Activated naive CD8-positive, alpha-beta T cell treated with anti-CD3 and anti-CD28 coated beads for 36 hours (primary cell): ENCODE measurements around the gene PRAMEF1. TPM values are rescaled to one million over a fixed set of nuclear protein-coding genes. Genes with fewer than 3 reads are reported as not detected.
"Not testable (repeated sequence)": the region's sequence is repeated elsewhere in the genome, so short reads cannot be mapped to it uniquely, and the experiment has no call there.

Experiments
- DNase-seq: peaks from one replicate; pipeline ENCODE4 v3.0.0; 2021
- H3K27ac Mint-ChIP-seq: one replicate; pipeline ENCODE4 v1.8.0; 2022; ENCODE audit warnings: mild to moderate bottlenecking, moderate library complexity, mixed read lengths
- H3K27me3 Mint-ChIP-seq: one replicate; pipeline ENCODE4 v1.8.0; 2022; ENCODE audit warnings: mild to moderate bottlenecking, mixed read lengths
- H3K36me3 Mint-ChIP-seq: one replicate; pipeline ENCODE4 v1.8.0; 2021; ENCODE audit warnings: mild to moderate bottlenecking, mixed read lengths
- H3K4me1 Mint-ChIP-seq: one replicate; pipeline ENCODE4 v1.8.0; 2021; ENCODE audit warnings: mixed read lengths
- H3K4me3 Mint-ChIP-seq: one replicate; pipeline ENCODE4 v1.8.0; 2022; ENCODE audit warnings: mild to moderate bottlenecking, moderate library complexity, mixed read lengths
- H3K9me3 Mint-ChIP-seq: one replicate; pipeline ENCODE4 v1.8.0; 2022; ENCODE audit warnings: mixed read lengths
- total RNA-seq, 2 experiments: library from RNA; stranded (reverse); gene quantifications; one replicate each; pipeline ENCODE4 v1.2.3, GENCODE V29; 2021

PRAMEF1 gene
- total RNA-seq, 2 experiments from 2014 or later, result not detected

DNA sequence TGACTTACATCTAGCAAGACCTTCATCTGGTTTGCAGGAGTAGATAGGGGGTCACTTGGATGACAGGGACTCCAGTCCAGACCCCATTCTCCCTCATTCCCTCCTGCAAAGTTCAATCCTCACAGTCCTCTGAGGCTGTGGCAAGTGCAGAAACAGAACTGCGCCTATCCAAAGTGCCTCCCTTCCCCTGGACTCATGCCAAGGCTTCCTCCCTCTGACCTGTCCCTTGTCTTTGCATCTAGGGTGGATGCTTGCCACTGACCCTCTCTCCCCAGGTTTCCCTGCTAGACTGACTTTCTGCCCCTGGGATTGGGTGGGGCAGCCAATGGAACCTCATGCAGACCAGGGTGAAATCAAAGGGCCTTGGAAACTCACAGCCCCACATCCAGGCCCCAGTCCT, 18.7 kb downstream of the PRAMEF1 start:
- H3K27ac Mint-ChIP-seq, result no peak overlapping the region
- no peaks in the 10 kb centered on the region for H3K36me3 Mint-ChIP-seq
- H3K27me3 Mint-ChIP-seq, result peaks cover 17% of the 10 kb centered on the region
- H3K9me3 Mint-ChIP-seq, result peaks cover 7% of the 10 kb centered on the region
- no peak for DNase-seq
- no peak overlapping the region for H3K4me3 Mint-ChIP-seq
- no peaks in the 10 kb centered on the region for H3K4me1 Mint-ChIP-seq

DNA sequence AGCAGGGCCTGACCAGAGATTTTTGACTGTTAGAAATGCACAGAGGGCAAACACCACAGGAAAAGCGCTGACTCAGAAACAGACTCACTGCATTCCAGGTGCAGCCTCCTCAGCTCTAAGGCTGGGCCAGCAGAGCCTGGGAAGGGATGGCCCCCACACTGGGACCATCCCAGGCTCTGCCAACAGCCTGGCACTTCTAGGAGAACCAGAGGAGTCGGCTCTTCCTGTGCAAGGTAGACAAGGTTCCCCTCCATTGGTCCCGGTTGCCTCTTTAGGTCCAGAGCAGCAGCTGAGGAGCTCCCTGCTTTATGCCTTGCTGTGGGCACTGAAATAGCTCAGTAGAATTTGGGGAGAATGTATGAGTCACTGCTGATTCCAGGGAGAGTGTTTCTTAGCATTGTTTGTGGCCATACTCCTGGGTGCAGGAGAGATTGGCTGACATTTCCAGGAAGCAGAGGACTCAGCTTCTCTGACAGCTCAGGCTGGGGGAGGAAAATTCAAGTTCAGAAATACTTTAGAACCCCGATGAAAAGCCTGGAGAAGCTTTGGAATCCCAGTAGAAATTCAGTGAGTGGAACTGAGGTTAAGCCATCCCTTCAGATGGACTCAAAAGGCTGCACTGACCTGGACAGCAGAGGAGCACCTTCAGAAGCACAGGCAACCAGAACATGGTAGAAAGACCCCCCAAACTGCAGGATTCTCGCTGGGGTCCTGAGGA, 19.7 kb downstream of the PRAMEF1 start:
- no peak overlapping the region for H3K4me3 Mint-ChIP-seq
- H3K9me3 Mint-ChIP-seq, result peaks cover 3% of the 10 kb centered on the region
- H3K4me1 Mint-ChIP-seq, result no peaks in the 10 kb centered on the region
- peaks cover 15% of the 10 kb centered on the region for H3K27me3 Mint-ChIP-seq
- H3K27ac Mint-ChIP-seq, result no peak overlapping the region
- no peaks in the 10 kb centered on the region for H3K36me3 Mint-ChIP-seq
- no peak for DNase-seq

DNA sequence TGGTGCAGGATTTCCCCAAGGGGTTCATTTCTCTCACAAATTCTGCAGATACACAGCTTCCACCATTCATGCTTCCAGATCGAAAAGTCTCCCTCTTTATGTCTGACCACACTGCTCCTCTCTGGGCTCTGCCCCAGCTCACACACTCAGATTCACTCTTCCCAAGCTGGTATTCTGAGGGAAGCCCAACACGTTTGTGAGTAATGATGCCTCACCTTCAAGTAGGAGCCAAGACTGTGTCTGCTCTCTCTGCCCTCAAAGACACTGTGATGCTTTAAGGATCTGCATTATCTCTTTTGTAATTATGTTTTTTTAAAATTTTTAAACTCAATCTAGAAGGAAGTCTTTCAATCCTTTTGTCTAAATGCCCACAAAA, 20.2 kb downstream of the PRAMEF1 start:
- no peak for DNase-seq
- Mint-ChIP-seq H3K27me3 (peaks cover 18% of the 10 kb centered on the region), H3K9me3 (peaks cover 3% of the 10 kb centered on the region), H3K4me3 (no peak overlapping the region), H3K36me3 (no peaks in the 10 kb centered on the region), H3K4me1 (no peaks in the 10 kb centered on the region), H3K27ac (no peak overlapping the region)

DNA sequence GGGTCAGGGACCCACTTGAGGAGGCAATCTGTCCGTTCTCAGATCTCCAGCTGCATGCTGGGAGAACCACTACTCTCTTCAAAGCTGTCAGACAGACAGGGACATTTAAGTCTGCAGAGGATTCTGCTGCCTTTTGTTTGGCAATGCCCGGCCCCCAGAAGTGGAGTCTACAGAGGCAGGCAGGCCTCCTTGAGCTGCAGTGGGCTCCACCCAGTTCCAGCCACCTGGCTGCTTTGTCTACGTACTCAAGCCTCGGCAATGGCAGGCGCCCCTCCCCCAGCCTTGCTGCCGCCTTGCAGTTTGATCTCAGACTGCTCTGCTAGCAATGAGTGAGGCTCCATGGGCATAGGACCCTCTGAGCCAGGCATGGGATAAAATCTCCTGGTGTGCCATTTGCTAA, 27.9 kb downstream of the PRAMEF1 start:
- DNase-seq, H3K27ac Mint-ChIP-seq, H3K4me1 Mint-ChIP-seq, H3K36me3 Mint-ChIP-seq, H3K9me3 Mint-ChIP-seq, H3K4me3 Mint-ChIP-seq: not testable (repeated sequence)
- H3K27me3 Mint-ChIP-seq, result peaks cover 33% of the 10 kb centered on the region

DNA sequence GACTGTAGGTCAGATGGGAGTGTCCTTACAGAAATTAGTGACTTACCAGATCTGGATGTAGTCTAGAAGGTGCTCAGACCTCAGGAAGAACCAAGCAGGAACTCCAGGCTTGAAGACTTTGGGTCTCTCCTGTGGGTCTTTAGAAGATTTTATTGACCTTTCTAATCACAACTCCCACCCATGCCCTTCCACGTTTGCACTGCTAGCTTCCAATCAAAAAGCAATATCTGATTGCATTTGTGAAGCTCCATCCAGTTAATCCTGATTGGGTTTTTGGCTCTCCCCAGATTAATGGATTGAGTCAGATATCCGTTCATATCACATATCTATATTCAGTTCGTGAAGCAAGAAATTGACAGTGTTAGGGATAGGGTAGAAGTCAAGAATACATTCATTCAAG, 40.1 kb downstream of the PRAMEF1 start, which contains the start of gene PRAMEF11:
Gene PRAMEF11 (minus strand): TSS at position 101 of the 400 bp plus-strand sequence. CDS start 2,621 bp downstream, outside the sequence.
- DNase-seq, H3K27me3 Mint-ChIP-seq, H3K27ac Mint-ChIP-seq, H3K9me3 Mint-ChIP-seq, H3K36me3 Mint-ChIP-seq, H3K4me3 Mint-ChIP-seq, H3K4me1 Mint-ChIP-seq: not testable (repeated sequence)

DNA sequence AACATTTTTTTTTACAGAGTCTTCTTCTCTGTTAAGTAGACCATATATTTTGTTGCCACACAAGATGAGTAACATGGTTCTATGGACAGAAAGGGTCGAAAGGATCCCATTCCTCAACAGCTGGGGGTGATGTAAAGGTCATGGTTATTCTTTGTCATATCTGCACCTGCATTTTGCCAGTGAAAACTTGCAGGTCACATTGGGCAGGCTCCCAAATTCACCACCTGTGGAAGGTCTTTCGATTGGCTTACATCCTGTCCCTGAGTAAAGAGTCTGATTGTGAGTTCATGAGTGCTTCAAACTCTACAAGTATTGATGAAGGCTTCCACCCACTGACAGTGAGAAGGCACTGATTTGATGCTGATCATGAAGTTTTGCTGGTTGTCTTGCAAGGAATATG, 42.1 kb downstream of the PRAMEF1 start:
- not testable (repeated sequence) for H3K4me3 Mint-ChIP-seq, DNase-seq

More for the DNA sequence above, 42.1 kb downstream of the PRAMEF1 start:
- H3K36me3 Mint-ChIP-seq, H3K9me3 Mint-ChIP-seq, H3K27me3 Mint-ChIP-seq, H3K4me1 Mint-ChIP-seq, H3K27ac Mint-ChIP-seq: not testable (repeated sequence)

Other genes with a start within 250 kb of the PRAMEF1 start
- 100 to 1,000 TPM; 163 to 167 TPM for gene DHRS3, start 173.2 kb upstream of the PRAMEF1 start, total RNA-seq
- gene AADACL4, start 147.3 kb upstream of the PRAMEF1 start, total RNA-seq, result not detected
- gene AADACL3, start 75.3 kb upstream of the PRAMEF1 start, total RNA-seq, result not detected
- gene CFAP107, start 45.2 kb upstream of the PRAMEF1 start, total RNA-seq, result not detected
- not detected for gene PRAMEF12, start 17.7 kb upstream of the PRAMEF1 start, total RNA-seq
- gene PRAMEF11, start 40.0 kb downstream of the PRAMEF1 start, total RNA-seq, result not detected
- gene HNRNPCL1, start 57.3 kb downstream of the PRAMEF1 start, total RNA-seq, result not detected
- not detected for gene PRAMEF2, start 65.7 kb downstream of the PRAMEF1 start, total RNA-seq
- gene PRAMEF4, start 94.8 kb downstream of the PRAMEF1 start, total RNA-seq, result not detected
- gene PRAMEF10, start 106.9 kb downstream of the PRAMEF1 start, total RNA-seq, result not detected
- gene PRAMEF7, start 125.2 kb downstream of the PRAMEF1 start, total RNA-seq, result not detected
- not detected for gene PRAMEF6, start 156.2 kb downstream of the PRAMEF1 start, total RNA-seq